GM12878 (cell line): ENCODE measurements around the gene ZNF80. TPM values are rescaled to one million over a fixed set of nuclear protein-coding genes. Genes with fewer than 3 reads are reported as not detected.

Experiments used
- BCLAF1 ChIP-seq: fragments of 450-650 bp; IDR thresholded peaks from 2 replicates; pipeline ENCODE4 v1.6.1; 2017; ENCODE audit warnings: antibody characterized with exemption, mild to moderate bottlenecking, moderate library complexity
- CHD4 ChIP-seq: fragments of 200-600 bp; sonication (generic); IDR thresholded peaks from 2 replicates; pipeline ENCODE4 v1.6.1; 2016; ENCODE audit warnings: mild to moderate bottlenecking
- IRF4 ChIP-seq: IDR thresholded peaks from 2 replicates; pipeline ENCODE4 v1.6.1; 2011; ENCODE audit warnings: low read depth, low read length
- POLR2AphosphoS2 ChIP-seq: IDR thresholded peaks from 2 replicates; pipeline ENCODE4 v1.6.1; 2011; ENCODE audit warnings: low read depth, mild to moderate bottlenecking, low read length, improper control_type of control experiment, moderate library complexity
- RELB ChIP-seq: fragments of 450-650 bp; IDR thresholded peaks from 2 replicates; pipeline ENCODE4 v1.6.1; 2017; ENCODE audit warnings: low read depth, mild to moderate bottlenecking, moderate library complexity
- SMC3 ChIP-seq: IDR thresholded peaks from 2 replicates; pipeline ENCODE4 v1.6.1; 2011; ENCODE audit warnings: low read length, improper control_type of control experiment, borderline replicate concordance
- ZBED1 ChIP-seq: IDR thresholded peaks from 2 replicates; pipeline ENCODE4 v1.6.1; 2016; ENCODE audit warnings: borderline replicate concordance
- ZBTB11 ChIP-seq: fragments of 450-650 bp; formaldehyde crosslinking; IDR thresholded peaks from 2 replicates; pipeline ENCODE4 v1.5.0; 2022; ENCODE audit warnings: mild to moderate bottlenecking, missing genetic modification characterization
- polyA plus RNA-seq, 11 experiments: library from polyadenylated mRNA; depleted of rRNA in 4 of 11; unstranded in 6 of 11; stranded (reverse) in 5 of 11; fragments of >200 nt; fragmentation: Nextera tagmentation in 4 of 11; fragmentation: Illumina TruSeq in 1 of 11; extraction: Ambion mirVana in 4 of 11; extraction: Trizol in 1 of 11; gene quantifications; 1 replicate in 1 of 11; 2 replicates in 10 of 11; pipeline versions ENCODE4 v1.2.1 to v1.2.3, GENCODE V29; 2011 to 2016; ENCODE audit warnings: inconsistent platforms in 2 of 11, missing spikeins in 2 of 11, low read depth in 1 of 11
- total RNA-seq, 4 experiments: library from RNA; depleted of rRNA in 3 of 4; stranded (reverse); fragments of >200 nt in 3 of 4; fragmentation: Illumina TruSeq in 1 of 4; extraction: Trizol in 1 of 4; gene quantifications; 2 replicates each; pipeline versions ENCODE4 v1.2.1 to v1.2.3, GENCODE V29; 2013 to 2021

ZNF80 gene
- total and polyA plus RNA-seq, 10 of the 15 experiments (the other 5 are each of a cell fraction or from before 2014, with no cell fraction given): not detected

- TF ChIP-seq BCLAF1 (no peak), ZBED1 (no peak), SMC3 (no peak), ZBTB11 (no peak), RELB (no peak), CHD4 (no peak), POLR2AphosphoS2 (no peak), IRF4 (no peak)
Measured at GRCh38 chr3:114194750-114195149, 42.6 kb downstream of the ZNF80 start (continued).
